B cell (primary cell): ENCODE data around the gene DGUOK.

Experiments used
- CTCF ChIP-seq: fragments of 200-600 bp; IDR thresholded peaks from one replicate; pipeline ENCODE4 v1.8.0; 2022; ENCODE audit warnings: antibody characterized with exemption, mild to moderate bottlenecking
- EZH2 ChIP-seq: IDR thresholded peaks from 2 replicates; pipeline ENCODE4 v1.6.1; 2012; ENCODE audit warnings: borderline replicate concordance, low read depth, mild to moderate bottlenecking, moderate library complexity, low read length; ENCODE audit not compliant: insufficient read depth, poor library complexity, severe bottlenecking

GRCh38 chr2:73922681-73923080 is 4.0 kb upstream of the DGUOK start:
- TF ChIP-seq CTCF (no peak), EZH2 (no peak)
